ENCODE results near the gene TRAK1.

The TRAK1 gene

DNA sequence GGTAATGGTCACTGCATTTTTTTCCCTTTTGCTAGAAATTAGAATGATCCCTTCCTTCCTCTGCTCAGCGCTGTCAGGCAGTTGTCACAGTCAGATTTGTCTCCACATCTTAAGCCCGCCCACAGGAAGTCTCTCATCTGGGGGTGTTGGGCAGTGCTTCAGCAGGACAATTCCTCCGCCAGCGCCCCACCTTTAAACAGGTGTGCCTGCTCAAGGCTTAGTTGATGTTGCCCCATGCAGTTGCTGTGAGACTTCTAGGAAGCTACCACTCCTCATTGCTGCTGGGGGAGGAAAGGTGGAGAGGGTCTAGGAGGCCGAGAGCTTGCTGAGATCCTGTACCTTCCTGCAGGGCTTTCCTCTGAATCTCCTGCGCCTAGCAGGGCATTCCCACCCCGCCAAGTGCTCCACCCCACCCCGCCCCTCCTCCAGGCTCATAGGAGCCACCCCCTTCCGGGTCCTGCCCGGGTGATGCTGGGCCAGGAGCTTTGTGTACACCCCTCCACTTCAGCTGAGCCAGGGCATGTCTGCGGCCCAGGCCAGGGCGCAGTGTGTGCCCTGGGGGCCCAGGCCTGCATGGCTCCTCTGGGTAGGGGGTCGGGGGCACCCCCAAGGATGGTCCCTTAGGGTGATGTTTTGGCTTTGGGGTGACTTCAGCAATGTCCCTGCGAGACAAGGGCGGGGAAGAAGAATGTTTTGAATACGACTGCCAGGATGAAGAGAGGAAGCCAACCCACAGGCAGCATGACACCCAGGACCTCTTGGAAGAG, 68.7 kb downstream of the TRAK1 start:
- peak; percentile 89 for DNase-seq

DNA sequence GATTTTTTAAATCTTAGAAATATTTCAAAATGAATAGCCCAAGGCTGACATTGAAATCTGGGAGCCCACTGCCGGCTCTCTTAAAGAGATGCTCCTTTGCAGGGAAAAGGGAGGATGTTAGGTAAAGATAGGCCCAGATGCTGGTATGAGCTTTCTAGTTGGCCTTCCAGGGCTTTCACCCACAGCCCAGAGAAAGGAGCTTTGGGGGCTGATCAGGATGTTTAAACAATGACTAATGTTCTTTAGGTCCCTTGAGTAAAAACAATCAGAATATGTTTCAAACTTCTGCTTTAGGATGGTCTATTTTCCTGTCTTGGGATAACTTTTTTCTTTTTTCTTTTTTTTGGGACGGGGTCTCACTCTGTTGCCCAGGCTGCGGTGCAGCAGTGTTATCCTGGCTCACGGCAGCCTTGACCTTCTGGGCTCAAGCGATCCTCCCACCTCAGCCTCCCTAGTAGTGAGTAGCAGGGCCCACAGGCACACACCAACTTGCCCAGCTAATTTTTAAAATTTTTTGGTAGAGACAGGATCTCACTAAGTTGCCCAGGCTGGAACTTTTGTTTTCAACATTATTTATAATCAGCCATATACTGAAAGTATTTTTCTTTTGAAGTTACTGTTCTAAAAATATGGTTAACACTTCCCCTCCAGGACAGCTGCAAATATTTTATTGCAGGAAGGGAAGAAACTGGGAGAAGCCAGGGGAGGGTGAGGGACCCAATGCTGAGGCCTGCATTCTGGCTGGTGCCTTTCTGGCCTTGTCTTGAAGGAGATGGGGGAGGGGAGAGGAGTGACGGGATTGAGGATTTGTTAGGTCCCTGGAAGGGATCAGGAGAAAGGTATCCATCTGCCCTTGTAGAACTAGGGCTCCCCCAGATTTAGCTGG, 70.1 kb downstream of the TRAK1 start:
- DNase-seq, result no peak

- DNase-seq, result no peak
Observed at GRCh38 chr3:42162462-42162861, 71.3 kb downstream of the TRAK1 start.

GRCh38 chr3:42163622-42164244, 72.6 kb downstream of the TRAK1 start:
- DNase-seq, result no peak

DNA sequence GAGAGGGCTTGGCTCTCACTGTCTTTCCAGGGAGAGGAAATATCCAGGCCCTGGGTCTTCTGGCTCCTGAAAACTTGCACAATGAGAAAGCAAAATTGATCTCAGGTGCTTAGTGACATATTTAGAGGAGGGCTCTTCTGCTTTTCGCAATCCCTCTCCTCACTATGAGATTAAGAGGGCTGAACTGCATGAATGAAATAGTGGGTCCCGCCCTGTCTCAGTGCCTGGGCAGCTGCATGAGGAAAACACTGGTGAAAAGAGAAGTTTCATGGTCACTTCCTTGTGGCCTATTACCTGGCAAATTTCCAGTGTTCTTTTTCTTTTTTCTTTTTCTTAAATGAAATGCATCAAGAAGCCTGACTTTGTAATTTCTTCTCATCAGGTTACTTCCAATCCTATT, 73.5 kb downstream of the TRAK1 start:
- DNase-seq, result no peak

GRCh38 chr3:42165211-42165610, 74.1 kb downstream of the TRAK1 start:
- no peak for DNase-seq

- DNase-seq, result no peak
Observed at GRCh38 chr3:42166214-42166613, 75.1 kb downstream of the TRAK1 start.

DNA sequence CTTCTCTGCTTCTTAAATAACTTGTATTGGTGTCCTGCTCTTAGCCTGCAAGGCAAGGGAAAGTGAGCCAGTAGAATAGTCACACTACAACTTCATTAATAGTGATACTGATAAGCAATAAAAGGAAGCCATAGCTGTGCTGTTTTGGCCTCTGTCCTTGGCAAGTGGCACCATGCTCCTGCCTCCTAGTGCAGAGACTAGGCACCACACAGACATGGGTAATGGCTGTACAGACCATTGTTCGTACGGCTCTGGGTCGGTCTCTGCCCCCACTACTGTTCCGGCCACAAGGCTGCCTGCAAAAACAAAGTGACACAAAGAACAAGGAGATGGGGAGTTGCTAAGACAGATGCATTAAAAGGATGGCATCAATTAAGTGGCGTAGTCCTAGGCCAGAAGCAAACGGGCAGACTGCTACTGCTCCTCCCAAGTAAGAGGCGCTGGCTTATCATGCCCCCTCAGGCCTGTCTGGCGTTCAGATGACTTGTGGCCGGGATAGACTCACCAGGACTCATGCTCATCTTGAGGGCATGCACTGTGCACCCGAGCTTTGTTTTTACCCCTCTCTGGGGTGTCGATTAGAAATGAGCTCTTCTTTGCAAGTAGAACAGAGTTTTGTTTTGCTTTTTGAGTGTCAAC, 75.6 kb downstream of the TRAK1 start:
- DNase-seq, result no peak

DNA sequence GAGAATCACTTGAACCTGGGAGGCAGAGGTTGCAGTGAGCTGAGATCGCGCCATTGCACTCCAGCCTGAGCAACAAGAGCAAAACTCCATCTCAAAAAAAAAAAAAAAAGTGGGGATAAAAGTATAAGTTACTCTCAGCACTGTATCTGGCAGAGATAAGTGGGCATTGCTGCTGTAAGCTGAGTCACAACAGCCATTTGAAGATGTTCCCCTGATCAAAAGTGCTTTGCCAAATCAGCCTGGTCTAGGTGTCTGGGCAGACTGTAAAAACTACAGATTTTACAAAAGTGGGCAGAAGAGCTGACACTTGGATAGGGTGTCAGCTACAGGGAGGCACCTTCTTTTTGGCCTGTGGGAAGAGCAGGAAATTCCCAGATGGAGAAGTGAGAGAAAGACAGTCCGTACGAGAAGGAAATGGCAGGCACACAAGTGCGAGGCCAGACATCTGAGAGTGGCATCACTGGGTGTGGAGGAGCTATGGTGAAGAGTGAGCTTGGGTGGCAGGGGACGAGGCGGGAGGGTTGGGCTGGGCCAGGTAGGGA, 78.5 kb downstream of the TRAK1 start:
- no peak for DNase-seq

DNA sequence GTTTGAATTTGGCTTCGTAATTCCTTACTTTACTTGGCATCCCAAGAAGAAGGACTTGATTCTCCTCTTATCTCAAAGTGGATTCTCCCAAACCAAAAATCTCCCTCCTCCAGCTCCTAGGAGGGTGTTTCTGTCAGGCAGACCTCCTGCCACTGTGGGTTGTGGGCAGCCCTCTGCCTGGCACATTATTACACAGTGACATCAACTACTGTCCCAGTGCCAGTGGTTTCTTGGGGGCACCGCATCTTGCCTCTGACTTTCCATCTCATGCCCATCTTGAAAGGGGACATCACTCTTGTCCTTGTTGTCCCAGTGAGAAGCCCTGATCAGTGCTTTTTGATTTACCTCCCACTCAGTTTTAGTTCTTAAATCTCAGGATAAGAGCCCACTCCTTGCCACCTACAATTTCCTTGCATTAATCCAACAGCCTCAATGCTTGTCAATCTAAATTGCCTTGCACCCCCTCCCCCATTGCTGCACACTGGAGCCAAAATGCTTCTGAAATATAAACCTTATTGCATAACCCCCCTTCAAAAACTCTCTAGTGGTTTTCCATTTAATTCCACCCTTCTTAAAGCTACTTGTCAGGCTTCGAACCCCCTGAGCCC, 81.0 kb downstream of the TRAK1 start:
- no peak for DNase-seq

DNA sequence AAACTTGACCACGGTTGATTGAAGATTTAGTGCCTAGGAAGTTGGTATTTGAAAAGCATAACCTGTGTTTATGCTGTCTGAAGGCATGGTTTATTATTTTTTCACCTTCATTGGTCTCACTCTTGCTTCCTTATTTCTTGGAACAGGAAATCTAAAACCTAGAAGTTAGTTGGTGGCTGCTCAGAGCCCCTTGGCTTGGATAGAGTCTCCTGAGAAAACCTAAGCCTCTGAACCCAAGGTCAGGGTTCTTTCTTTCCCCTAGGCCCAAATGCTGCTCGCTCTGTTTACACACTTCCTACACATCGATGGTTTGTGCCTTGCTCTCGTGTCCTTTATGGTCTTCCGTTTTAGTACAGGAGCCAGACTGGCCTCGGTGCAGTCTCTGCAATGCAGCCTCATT, 82.2 kb downstream of the TRAK1 start:
- no peak for DNase-seq

GRCh38 chr3:42174679-42175385, 83.7 kb downstream of the TRAK1 start:
- peak; percentile 36 for DNase-seq

DNA sequence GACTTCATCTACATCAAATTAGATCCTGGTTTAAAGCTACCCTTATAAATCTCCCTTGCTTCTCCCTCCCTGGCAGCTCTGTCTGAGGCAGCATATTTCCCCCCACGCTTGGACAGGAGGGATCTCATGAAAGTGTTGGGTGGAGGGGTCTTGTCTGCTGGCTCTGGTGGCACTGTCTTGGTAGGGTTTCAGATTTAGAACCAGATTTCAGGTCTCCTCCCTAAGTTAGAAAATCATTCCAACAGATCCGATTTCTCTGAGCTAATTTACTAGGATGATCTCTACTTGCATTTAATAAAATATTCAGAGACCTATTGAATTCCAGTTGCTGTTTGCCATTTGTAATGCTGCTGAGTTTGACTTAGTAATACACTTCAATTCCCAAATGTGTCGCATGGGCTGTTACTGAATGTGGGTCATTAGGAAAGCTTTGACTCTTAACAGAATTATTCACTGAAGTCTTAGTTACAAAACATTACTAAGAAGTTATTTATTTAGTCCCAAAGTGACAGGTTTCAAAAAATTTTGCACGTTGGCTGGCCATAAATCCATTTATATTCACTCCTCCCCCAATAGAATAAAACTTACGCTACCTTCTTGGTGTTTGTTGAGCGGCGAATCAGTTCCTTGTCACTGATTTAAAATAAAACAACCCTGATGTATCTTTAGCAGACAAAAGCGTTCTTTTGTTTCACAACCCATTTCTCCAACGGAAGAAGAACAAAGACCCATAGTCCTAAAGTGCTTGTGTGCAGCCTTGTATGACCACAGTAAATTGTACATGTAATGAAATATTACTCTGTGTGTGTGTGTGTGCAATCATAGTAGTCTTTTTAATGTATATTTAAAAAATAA, 84.5 kb downstream of the TRAK1 start:
- DNase-seq, result peak; percentile 87

- DNase-seq, result no peak
Observed at GRCh38 chr3:42176242-42177034, 85.3 kb downstream of the TRAK1 start.

DNA sequence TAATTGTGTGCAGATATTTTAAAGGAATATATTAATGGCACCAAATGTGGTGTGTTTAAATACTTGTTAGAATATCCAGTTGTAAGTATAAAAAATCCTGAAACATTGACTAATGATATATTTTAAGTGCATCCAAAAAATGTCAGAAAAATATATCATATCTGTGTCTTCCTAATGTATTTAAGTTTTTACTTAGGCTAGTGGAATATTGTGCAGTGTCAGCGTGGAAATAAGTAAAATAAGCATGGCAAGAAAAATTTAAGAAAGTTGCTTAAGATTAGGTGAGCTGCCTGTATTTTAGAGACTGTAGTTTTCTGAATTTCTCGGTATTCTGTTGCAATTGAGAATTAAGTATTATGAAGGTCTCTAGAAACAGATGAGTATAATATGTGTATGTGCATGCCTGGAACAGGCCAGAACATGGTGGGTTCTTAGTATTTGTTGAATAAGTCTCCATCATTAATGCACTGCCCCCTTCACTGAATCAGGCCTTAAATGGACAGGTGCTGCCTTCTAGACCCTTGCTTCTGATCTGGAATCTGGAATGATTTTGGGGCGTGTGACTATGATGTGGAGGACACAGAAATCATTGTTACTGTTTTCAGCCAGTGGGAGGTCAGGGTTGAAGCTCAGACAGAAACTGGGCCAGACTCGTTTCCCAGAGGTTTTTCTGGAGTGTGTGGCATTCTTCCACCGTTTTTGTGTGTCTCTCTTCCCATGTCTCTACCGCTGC, 86.1 kb downstream of the TRAK1 start:
- DNase-seq, result no peak

DNA sequence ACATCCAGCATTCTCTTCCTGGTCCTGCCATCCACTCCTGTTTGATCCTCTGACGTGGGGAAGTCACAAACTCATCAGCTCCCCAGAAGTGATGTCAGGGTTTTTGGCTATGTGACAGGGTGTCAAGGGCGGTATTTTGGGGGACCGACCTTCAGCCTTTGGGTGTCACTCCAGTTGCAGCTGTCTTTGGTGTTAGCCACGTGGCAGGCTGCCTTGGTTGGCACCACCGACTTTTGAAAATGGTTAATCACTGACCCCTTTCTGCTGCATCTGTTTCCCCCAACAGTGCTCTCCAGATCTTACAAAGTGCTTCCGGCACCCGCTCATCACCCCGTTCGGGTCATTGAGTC, 86.6 kb downstream of the TRAK1 start:
- DNase-seq, result no peak

- peak; percentile 39 for DNase-seq
Observed at GRCh38 chr3:42179110-42179725, 88.1 kb downstream of the TRAK1 start.

GRCh38 chr3:42180901-42181300, 89.7 kb downstream of the TRAK1 start:
- DNase-seq, result peak; percentile 91

DNA sequence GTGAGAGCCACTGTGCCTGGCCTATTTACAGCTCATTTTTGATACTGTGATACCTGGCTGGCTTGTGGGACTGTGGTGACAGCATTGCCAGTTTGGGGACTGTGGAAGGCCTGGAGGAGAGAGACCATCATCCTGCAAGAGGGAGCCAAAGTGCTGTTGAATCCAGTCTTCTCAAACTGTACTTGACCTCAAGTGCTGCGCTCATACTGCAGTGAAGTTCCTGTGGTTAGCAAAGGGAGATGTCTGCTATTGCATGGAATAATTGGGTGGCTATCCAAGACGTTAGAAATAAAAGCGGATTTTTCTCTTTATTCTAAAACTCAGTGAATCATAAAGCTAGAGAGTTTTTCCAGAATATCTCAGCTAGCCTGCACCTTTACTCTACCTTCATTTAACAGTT, 91.4 kb downstream of the TRAK1 start:
- DNase-seq, result no peak
